Nephron (organoid): ENCODE results near the gene CDK11B.

ENCODE experiments used
- H3K27ac Mint-ChIP-seq, 3 experiments: 2 replicates each; pipeline ENCODE4 v1.8.0; 2020; ENCODE audit warnings: mixed read lengths in 3 of 3, mild to moderate bottlenecking in 2 of 3, moderate library complexity in 1 of 3
- H3K27me3 Mint-ChIP-seq: 2 replicates; pipeline ENCODE4 v1.8.0; 2021; ENCODE audit warnings: low read depth, mild to moderate bottlenecking, moderate library complexity, mixed read lengths
- H3K36me3 Mint-ChIP-seq: 2 replicates; pipeline ENCODE4 v1.8.0; 2020; ENCODE audit warnings: low read depth, mixed read lengths
- H3K4me1 Mint-ChIP-seq: 2 replicates; pipeline ENCODE4 v1.8.0; 2020; ENCODE audit warnings: mixed read lengths
- H3K4me3 Mint-ChIP-seq, 3 experiments: 2 replicates each; pipeline ENCODE4 v1.8.0; 2020; ENCODE audit warnings: mild to moderate bottlenecking in 3 of 3, mixed read lengths in 3 of 3, moderate library complexity in 2 of 3
- H3K9me3 Mint-ChIP-seq: 2 replicates; pipeline ENCODE4 v1.8.0; 2020; ENCODE audit warnings: mixed read lengths
- TF ChIP-seq, protein P1 (sequence below), 3 experiments: fragments of 200-600 bp; sonication (generic); IDR thresholded peaks; one replicate each; pipeline ENCODE4 v1.5.0; 2021; ENCODE audit warnings: antibody characterized with exemption in 3 of 3; ENCODE audit not compliant: unreplicated experiment in 3 of 3

The CDK11B gene

DNA sequence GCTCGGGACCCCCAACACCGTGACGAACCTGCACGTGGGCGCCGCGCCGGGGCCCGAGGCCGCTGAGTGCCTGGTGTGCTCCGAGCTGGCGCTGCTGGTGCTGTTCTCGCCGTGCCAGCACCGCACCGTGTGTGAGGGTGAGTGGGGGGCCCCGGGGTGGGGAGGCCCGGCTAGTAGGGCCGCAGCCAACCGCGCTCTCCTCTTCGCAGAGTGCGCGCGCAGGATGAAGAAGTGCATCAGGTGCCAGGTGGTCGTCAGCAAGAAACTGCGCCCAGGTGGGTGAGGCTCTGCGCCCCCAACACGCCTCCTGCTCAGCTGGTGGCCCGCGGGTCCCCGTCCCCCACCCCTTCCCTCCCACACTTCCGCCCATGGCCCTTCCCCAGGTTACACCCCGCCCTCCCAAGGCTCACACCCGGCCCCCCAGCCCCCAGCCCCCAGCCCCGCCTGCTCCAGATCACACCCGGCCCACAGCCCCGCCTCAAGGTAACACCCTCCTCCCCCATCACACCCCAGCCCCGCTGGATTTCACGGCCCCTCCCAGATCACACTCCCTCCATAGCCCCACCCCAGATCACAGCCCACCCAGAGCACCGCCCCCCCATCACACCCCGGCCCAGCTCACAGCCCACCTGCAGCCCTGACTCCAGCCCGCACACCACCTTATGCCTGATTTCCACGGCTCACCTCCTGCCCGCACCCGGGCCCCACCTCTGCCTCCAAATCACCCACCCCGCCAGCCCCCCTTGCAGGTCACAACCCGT, 29.2 kb downstream of the CDK11B start:
- Mint-ChIP-seq H3K27ac (no peak overlapping the region), H3K27me3 (no peaks in the 10 kb centered on the region), H3K36me3 (no peaks in the 10 kb centered on the region), H3K4me3 (peak overlapping the region in 1 of 3 experiments; percentile 56), H3K9me3 (no peaks in the 10 kb centered on the region), H3K4me1 (no peaks in the 10 kb centered on the region)
- TF ChIP-seq, protein P1, sequence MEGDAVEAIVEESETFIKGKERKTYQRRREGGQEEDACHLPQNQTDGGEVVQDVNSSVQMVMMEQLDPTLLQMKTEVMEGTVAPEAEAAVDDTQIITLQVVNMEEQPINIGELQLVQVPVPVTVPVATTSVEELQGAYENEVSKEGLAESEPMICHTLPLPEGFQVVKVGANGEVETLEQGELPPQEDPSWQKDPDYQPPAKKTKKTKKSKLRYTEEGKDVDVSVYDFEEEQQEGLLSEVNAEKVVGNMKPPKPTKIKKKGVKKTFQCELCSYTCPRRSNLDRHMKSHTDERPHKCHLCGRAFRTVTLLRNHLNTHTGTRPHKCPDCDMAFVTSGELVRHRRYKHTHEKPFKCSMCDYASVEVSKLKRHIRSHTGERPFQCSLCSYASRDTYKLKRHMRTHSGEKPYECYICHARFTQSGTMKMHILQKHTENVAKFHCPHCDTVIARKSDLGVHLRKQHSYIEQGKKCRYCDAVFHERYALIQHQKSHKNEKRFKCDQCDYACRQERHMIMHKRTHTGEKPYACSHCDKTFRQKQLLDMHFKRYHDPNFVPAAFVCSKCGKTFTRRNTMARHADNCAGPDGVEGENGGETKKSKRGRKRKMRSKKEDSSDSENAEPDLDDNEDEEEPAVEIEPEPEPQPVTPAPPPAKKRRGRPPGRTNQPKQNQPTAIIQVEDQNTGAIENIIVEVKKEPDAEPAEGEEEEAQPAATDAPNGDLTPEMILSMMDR (IDR thresholded peaks at IDR 0.05; ENCODE audit: unreplicated experiment in 3 of 3) = no peak

DNA sequence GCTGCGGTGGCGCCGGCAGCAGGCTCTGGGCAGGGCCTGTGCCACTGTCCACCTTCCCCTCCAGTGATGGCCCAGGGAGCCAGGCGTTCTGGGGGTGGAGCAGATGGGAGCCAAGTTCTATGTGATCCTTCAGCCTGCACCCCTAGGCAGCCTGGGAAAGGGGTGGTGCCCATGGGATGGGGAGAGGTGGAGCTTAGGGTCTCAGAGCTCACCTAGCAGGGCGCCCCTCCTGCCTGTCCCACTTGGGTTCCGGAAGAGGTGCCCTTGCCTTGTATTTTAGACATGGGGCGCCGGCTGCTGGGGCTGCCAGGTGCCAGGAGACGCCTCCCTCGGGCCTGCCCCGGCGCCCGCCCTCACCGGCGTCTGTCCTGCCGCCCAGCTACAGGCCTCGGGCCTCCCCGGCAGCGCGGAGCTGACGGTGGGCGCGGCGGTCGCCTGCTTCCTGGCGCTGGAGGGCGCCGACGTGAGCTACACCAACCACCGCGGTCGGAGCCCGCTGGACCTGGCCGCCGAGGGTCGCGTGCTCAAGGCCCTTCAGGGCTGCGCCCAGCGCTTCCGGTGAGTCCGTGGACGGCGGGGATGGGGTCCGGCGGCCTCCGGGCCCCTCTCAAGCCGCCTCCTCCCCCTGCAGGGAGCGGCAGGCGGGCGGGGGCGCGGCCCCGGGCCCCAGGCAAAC, 29.9 kb downstream of the CDK11B start:
- no peaks in the 10 kb centered on the region for H3K9me3 Mint-ChIP-seq
- no peak overlapping the region for H3K4me3 Mint-ChIP-seq
- H3K36me3 Mint-ChIP-seq = no peaks in the 10 kb centered on the region
- H3K27me3 Mint-ChIP-seq = no peaks in the 10 kb centered on the region
- no peaks in the 10 kb centered on the region for H3K4me1 Mint-ChIP-seq
- no peak overlapping the region for H3K27ac Mint-ChIP-seq
- TF ChIP-seq, protein P1 (IDR thresholded peaks at IDR 0.05; ENCODE audit: unreplicated experiment in 3 of 3) = no peak

DNA sequence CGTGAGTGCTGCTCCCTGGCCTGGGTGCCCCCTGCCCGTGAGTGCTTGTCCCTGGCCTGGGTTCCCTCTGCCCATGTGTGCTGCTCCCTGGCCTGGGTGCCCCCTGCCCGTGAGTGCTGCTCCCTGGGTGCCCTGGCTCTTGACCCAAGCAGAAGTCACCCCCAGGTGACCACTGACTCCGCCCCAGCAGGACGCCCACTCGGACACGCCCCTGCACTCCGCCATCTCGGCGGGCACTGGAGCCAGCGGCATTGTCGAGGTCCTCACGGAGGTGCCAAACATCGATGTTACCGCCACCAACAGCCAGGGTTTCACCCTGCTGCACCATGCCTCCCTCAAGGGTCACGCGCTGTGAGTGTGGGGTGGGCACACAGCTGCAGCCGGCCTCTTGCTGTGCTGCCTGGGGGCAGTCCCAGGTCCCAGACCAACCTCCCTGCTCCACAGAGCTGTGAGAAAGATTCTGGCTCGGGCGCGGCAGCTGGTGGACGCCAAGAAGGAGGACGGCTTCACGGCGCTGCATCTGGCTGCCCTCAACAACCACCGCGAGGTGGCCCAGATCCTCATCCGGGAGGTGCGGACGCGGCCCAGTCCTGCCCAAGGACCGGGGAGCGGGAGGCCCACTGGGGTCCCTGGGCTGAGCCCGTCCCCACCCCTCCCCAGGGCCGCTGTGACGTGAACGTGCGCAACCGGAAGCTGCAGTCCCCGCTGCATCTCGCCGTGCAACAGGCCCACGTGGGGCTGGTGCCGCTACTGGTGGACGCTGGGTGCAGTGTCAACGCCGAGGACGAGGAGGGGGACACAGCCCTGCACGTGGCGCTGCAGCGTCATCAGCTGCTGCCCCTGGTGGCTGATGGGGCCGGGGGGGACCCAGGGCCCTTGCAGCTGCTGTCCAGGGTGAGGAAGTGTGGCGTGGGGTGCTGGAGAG, 30.7 kb downstream of the CDK11B start:
- no peak overlapping the region for H3K27ac Mint-ChIP-seq
- no peaks in the 10 kb centered on the region for H3K36me3 Mint-ChIP-seq
- TF ChIP-seq, protein P1 (IDR thresholded peaks at IDR 0.05; ENCODE audit: unreplicated experiment in 3 of 3) = no peak
- no peaks in the 10 kb centered on the region for H3K27me3 Mint-ChIP-seq
- H3K9me3 Mint-ChIP-seq = no peaks in the 10 kb centered on the region
- no peaks in the 10 kb centered on the region for H3K4me1 Mint-ChIP-seq
- no peak overlapping the region for H3K4me3 Mint-ChIP-seq

DNA sequence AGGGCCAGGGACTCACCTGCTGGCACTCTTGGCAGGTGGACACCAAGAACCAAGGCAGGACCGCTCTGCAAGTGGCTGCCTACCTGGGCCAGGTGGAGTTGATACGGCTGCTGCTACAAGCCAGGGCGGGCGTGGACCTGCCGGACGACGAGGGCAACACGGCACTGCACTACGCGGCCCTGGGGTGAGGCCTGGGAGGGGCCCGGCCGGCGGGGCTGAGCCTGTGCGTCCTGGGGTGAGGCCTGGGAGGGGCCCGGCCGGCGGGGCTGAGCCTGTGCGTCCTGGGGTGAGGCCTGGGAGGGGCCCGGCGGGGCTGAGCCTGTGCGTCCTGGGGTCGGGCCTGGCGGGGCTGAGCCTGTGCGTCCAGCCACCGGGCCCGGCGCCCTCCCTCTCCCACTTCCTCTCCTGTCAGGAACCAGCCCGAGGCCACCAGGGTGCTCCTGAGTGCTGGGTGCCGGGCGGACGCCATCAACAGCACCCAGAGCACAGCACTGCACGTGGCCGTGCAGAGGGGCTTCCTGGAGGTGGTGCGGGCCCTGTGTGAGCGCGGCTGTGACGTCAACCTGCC, 31.5 kb downstream of the CDK11B start:
- Mint-ChIP-seq H3K4me1 (no peaks in the 10 kb centered on the region), H3K27ac (no peak overlapping the region), H3K27me3 (no peaks in the 10 kb centered on the region), H3K9me3 (no peaks in the 10 kb centered on the region), H3K4me3 (no peak overlapping the region), H3K36me3 (no peaks in the 10 kb centered on the region)
- TF ChIP-seq, protein P1 (IDR thresholded peaks at IDR 0.05; ENCODE audit: unreplicated experiment in 3 of 3) = no peak

DNA sequence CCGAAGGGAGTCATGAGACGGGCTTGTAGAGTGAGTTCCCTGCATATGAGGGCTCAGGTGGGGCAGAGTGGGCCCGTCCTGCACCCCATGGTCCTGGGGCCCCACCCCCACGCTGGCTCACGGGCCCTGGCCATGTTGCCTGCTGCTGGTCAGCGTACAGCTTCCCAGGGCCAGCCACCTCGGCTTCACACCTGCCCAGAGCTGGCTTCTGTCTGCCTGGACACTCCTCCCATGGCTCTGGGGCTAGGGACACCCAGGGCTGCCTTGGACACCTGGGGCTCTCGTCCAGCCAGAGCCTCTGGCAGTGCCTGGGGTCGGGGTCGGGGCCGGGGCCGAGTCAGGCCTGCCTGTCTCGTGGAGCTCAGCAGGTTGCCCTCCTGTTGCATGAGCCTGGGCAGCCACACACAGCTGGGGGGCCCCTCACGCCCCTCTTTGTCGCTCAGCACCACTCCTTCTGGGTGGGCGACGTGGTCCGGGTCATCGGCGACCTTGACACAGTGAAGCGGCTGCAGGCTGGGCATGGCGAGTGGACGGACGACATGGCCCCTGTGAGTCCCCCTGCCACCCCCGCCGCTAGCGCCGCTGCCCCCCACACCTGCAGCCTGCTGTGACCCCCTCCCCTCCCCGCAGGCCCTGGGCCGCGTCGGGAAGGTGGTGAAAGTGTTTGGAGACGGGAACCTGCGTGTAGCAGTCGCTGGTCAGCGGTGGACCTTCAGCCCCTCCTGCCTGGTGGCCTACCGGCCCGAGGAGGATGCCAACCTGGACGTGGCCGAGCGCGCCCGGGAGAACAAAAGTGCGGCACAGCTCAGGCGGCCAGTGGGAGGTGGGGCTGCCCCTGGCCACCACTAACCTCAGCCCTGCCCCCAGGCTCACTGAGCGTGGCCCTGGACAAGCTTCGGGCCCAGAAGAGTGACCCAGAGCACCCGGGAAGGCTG, 32.3 kb downstream of the CDK11B start:
- TF ChIP-seq, protein P1 (IDR thresholded peaks at IDR 0.05; ENCODE audit: unreplicated experiment in 3 of 3) = no peak
- Mint-ChIP-seq H3K9me3 (no peaks in the 10 kb centered on the region), H3K27ac (no peak overlapping the region), H3K4me1 (no peaks in the 10 kb centered on the region), H3K36me3 (no peaks in the 10 kb centered on the region), H3K27me3 (no peaks in the 10 kb centered on the region), H3K4me3 (no peak overlapping the region)
